ENCODE measurements around the gene YLPM1.

Gene YLPM1

GRCh38 chr14:74881431-74882102 lies 118.5 kb downstream of the YLPM1 start, which contains the start of gene DLST:
DLST (plus strand) TSS chr14:74881916; CDS start chr14:74881954, 38 bp downstream.
- H3K27me3 ChIP-seq (ENCODE audit: low read depth): no peaks in the 10 kb centered on the region
- peak; percentile 75 to 92 for DNase-seq (ENCODE audit: low spot score in 2 of 2)
- H3K4me3 ChIP-seq: peak within 1 kb of the TSS; percentile 84
- peaks cover 21% of the 10 kb centered on the region for H3K36me3 ChIP-seq (replicated peaks)
- H3K9me3 ChIP-seq: no peaks in the 10 kb centered on the region
- in situ Hi-C loops (cut with MboI; ENCODE audit: low sequenced_read_pairs): no loop called here
- peaks cover 37% of the 10 kb centered on the region for H3K4me1 ChIP-seq

- in situ Hi-C loops (cut with MboI; ENCODE audit: low sequenced_read_pairs): no loop called here
- Histone ChIP-seq H3K4me1 (peaks cover 40% of the 10 kb centered on the region), H3K27me3 (ENCODE audit: low read depth) (no peaks in the 10 kb centered on the region), H3K4me3 (peak overlapping the region; percentile 84), H3K36me3 (replicated peaks) (peaks cover 26% of the 10 kb centered on the region), H3K9me3 (no peaks in the 10 kb centered on the region)
- peak in 1 of 2 experiments; percentile 45 for DNase-seq (ENCODE audit: low spot score in 2 of 2)
Observed at GRCh38 chr14:74882103-74882920, 119.2 kb downstream of the YLPM1 start.
